ENCODE measurements around the gene KLHL2.
"Not testable (repeated sequence)": the region's sequence is repeated elsewhere in the genome, so short reads cannot be mapped to it uniquely, and the experiment has no call there.

GRCh38 chr4:165213991-165214709 lies 6.8 kb downstream of the KLHL2 start:
- not testable (repeated sequence) for TF ChIP-seq EZH2phosphoT487 (IDR thresholded peaks at IDR 0.05; ENCODE audit: low read depth, severe bottlenecking, unreplicated experiment); CTCF (IDR thresholded peaks at IDR 0.05; ENCODE audit: poor library complexity)
